Astrocyte of the cerebellum (primary cell): ENCODE results near the gene SRRM2.

ENCODE experiments used
- DNase-seq: peaks from one replicate; pipeline ENCODE4 v3.0.0-alpha.2; 2011; ENCODE audit warnings: low read depth
- H3K4me3 ChIP-seq: 2 replicates; pipeline ENCODE4 v1.5.1; 2011; ENCODE audit warnings: mild to moderate bottlenecking, low read depth, low read length, moderate library complexity
- in situ Hi-C: cut with HindIII; loops from 2 replicates; pipeline ENCODE4 v1.10.0; 2017; ENCODE audit warnings: low sequenced_read_pairs
- TF ChIP-seq, protein P1 (sequence below): IDR thresholded peaks from 2 replicates; pipeline ENCODE4 v1.5.1; 2012; ENCODE audit warnings: low read length, low read depth, moderate library complexity, mild to moderate bottlenecking; ENCODE audit errors: missing control alignments

Gene SRRM2

GRCh38 chr16:2771496-2772402 lies 19.3 kb downstream of the SRRM2 start:
- H3K4me3 ChIP-seq = no peak overlapping the region
- DNase-seq = no peak
- in situ Hi-C loops = loop anchor here (10.0 kb wide), 1 partner anchor 143 kb away; the partner anchor contains the start of gene FLYWCH1
- TF ChIP-seq, protein P1, sequence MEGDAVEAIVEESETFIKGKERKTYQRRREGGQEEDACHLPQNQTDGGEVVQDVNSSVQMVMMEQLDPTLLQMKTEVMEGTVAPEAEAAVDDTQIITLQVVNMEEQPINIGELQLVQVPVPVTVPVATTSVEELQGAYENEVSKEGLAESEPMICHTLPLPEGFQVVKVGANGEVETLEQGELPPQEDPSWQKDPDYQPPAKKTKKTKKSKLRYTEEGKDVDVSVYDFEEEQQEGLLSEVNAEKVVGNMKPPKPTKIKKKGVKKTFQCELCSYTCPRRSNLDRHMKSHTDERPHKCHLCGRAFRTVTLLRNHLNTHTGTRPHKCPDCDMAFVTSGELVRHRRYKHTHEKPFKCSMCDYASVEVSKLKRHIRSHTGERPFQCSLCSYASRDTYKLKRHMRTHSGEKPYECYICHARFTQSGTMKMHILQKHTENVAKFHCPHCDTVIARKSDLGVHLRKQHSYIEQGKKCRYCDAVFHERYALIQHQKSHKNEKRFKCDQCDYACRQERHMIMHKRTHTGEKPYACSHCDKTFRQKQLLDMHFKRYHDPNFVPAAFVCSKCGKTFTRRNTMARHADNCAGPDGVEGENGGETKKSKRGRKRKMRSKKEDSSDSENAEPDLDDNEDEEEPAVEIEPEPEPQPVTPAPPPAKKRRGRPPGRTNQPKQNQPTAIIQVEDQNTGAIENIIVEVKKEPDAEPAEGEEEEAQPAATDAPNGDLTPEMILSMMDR = no peak

DNA sequence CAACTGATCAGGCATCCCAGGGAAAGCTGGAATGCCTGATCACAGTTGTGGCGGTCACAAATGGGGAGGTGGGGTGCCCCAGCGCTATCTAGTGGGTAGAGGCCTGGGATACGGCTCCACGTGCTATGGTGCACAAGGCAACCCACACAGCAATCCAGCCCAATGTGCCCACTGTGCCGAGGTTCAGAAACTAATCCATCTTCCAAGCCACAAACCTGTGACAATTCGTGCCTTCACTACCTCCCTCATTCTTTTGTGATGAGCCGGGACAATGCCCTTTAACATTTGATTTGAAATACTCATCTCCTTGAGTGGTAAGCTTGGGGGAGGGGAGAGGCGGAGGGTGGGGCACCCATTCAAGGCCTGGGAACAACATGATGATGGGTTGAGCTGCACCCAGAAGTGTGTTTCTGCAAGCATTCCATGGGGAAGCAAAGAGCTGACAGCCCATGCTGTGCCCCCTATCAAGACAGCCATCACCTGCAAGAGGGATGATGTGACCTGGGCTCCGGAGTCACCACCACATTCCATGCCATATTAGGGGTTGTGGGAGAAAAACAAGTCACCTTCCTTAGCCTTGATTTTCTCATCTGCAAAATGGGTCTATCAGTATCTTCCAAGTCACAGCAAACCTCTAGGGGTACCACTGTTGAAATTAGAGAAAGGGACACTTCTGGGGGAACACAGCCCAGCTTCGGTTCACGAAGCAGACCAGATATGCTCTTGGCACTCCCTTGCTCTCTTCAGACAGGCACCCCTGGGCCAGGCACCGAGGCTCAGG lies 20.9 kb downstream of the SRRM2 start:
- in situ Hi-C loops = loop anchor here (10.0 kb wide), 1 partner anchor 141 kb away; the partner anchor contains the start of gene FLYWCH1
- H3K4me3 ChIP-seq = no peak overlapping the region
- TF ChIP-seq, protein P1 = no peak
- DNase-seq = no peak

DNA sequence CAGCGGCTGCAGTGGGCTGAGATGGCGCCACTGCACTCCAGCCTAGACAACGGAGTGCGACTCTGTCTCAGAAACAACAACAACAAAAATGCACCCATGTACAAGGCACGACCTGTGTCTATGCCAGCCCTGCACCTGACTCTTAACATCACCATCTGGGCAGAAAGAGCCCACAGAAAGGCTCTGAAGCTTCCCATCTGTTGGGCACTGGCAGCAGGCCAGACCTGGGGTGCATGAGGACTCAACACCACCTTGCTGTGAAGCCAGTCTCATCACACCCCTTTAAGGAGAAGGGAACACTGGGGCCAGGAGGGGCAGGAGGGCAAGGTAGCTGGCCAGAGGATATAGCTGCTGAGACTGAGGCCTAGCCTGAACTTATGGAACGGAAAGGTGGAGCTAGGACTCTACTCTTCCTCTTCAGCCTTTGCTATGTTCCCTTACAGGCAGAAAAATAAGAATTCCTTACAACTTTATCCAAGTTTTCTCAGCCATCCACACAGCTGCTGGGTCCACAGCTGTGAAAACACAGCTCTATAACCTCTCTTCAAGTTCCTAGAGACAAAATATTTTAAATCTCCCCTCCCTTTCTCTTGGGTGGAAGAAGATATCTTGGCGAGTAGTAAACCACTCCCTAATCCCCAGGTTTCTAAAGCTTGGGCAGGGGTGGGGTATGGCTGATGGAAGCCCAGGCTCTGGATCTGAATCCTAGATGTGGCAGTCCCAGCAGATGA lies 21.9 kb downstream of the SRRM2 start:
- in situ Hi-C loops = loop anchor here (10.0 kb wide), 1 partner anchor 140 kb away; the partner anchor contains the start of gene FLYWCH1
- H3K4me3 ChIP-seq = no peak overlapping the region
- DNase-seq = no peak
- TF ChIP-seq, protein P1 = no peak

GRCh38 chr16:2775131-2775716 lies 22.8 kb downstream of the SRRM2 start:
- no peak for DNase-seq
- TF ChIP-seq, protein P1 = no peak
- no peak overlapping the region for H3K4me3 ChIP-seq
- in situ Hi-C loops = loop anchor here (10.0 kb wide), 1 partner anchor 140 kb away; the partner anchor contains the start of gene FLYWCH1

DNA sequence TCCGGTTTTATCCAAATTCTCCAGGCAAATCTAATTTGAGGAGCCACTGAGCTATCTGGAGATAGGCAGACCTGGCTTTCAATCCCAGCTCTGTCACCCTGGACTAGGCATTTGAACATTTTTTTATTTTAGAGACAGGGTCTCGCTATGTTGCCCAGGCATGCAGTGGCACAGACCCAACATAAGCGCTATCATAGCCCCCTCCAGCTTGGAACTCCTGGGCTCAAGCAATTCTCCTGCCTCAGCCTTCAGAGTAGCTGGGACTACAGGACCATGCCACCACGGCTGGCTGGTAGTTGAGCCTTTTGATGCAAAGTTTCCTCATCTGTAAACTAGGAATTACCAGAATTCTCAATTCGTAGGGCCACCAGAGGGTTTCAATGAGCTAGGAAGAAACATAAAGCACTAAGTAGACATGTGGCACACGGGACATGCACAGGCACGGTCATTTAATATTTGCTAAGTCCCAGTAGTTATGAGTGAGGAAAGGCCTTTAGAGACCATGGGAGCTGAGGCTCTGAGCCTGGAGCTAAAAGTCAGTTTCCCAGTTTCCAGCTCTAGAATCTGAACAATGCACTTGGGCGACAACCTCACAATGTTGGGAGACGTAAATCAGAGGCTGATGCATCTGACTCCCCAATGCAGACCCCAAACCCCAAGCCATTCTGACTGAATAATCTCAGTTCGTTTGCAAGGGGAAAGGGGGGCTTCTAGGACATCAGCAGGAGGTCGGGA lies 23.5 kb downstream of the SRRM2 start:
- in situ Hi-C loops = loop anchor here (10.0 kb wide), 1 partner anchor 139 kb away; the partner anchor contains the start of gene FLYWCH1
- TF ChIP-seq, protein P1 = no peak

More for the DNA sequence above, 23.5 kb downstream of the SRRM2 start:
- no peak for DNase-seq
- H3K4me3 ChIP-seq = peak overlapping the region; percentile 86
